Activated T-cell treated with anti-CD3 and anti-CD28 coated beads for 4 hours (primary cell): ENCODE measurements around the gene FXYD3.

ENCODE experiments used
- DNase-seq: peaks from one replicate; pipeline ENCODE4 v3.0.0-alpha.2; 2020

The FXYD3 gene

DNA sequence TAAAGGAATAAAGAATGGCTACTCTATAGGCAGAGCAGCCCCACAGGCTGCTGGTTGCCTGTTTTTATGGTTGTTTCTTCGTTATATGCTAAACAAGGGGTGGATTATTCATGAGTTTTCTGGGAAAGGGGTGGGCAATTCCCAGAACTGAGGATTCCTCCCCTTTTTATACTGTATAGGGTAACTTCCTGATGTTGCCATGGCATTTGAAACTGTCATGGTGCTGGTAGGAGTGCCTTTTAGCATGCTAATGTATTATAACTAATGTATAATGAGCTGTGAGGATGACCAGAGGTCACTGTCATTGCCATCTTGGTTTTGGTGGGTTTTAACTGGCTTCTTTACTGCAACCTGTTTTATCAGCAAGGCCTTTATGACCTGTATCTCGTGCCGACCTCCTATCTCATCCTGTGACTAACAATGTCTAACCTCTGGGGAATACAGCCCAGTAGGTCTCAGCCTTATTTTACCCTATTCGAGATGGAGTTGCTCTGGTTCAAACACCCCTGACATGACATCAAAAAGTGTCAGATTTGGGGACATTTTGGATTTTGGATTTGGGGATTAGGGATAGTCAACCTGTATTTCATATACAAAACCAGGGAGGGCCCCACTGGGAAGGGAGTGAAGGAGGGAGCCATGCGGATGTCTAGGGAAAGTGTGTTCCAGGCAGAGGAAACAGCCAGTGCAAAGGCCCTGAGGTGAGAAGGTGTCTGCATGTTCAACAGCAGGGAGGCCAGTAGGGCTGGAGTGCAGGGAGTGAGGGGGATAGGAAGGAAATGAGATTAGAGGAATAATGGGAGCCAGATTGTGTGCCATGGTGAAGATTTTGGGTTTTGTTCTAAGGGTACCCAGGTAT lies 49.8 kb downstream of the FXYD3 start:
- DNase-seq = no peak

- DNase-seq = no peak
Observed at GRCh38 chr19:35166100-35167063, 50.8 kb downstream of the FXYD3 start.

GRCh38 chr19:35167251-35168119 lies 51.9 kb downstream of the FXYD3 start:
- no peak for DNase-seq

- DNase-seq = no peak
Observed at GRCh38 chr19:35168196-35168595, 52.6 kb downstream of the FXYD3 start.

GRCh38 chr19:35169221-35169995 lies 53.8 kb downstream of the FXYD3 start:
- DNase-seq = no peak

DNA sequence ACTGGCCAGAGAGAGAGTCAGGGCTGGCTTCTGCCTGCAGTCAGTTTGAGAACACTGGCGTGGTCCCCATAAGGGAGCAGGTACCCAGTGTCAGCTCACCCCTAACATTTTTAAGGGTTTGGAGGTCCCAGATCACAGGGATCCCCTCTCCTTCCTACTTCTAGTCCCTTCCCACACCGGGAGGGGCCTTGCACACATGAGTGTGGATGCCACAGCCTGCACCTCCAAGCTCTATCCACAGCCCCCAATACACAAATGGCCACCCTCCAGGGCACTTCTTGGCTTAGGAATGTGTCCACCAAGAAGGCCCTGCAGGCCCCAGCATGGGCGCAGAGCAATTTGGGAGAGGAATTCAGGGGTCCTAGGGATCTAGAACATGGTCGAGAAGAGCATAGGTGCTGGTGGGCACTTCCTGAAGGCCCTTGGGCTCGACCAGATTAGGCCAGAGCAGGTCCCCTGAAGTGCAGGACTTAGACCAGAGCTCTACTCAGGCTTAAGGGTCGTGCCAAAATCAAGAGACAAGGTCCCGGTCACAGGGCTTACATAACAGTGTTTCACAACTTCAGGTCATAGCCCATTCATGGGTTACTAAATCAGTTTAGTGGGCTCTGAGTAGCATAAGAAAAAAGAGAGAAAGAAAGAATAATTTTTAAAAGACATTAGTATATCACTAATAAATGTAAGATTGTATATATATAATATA lies 54.9 kb downstream of the FXYD3 start:
- no peak for DNase-seq

- DNase-seq = no peak
Observed at GRCh38 chr19:35171730-35172129, 56.1 kb downstream of the FXYD3 start.
